GM21737 (cell line): ENCODE results near the gene PCCB.
"Not testable (repeated sequence)": the region's sequence is repeated elsewhere in the genome, so short reads cannot be mapped to it uniquely, and the experiment has no call there.

Source experiments
- ATAC-seq: cut with Tn5 transposase; IDR thresholded peaks from one replicate; pipeline ENCODE4 v1.9.1; 2021; ENCODE audit warnings: mild to moderate bottlenecking, moderate library complexity; ENCODE audit not compliant: unreplicated experiment

PCCB gene

GRCh38 chr3:136261826-136262225, 11.7 kb downstream of the PCCB start:
- no peak for ATAC-seq

DNA sequence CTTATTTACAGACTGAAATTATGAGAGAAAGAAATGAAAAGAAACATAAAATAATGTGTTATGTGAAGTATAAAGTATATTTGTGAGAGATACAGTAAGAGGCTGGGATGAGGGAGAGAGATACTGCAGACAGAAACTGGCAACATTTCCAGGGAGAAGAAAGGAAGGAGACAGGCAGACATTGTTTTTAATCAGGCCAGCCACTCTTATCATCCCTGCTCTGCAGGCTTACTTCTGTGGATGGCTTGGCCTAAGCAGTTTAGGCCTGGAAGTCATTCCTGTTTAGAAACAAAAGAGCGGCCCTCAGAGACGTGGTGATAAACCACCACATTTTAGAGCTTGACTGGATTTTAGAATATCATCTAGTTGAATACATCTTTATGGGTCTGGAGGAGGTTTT, 12.4 kb downstream of the PCCB start:
- ATAC-seq: no peak

DNA sequence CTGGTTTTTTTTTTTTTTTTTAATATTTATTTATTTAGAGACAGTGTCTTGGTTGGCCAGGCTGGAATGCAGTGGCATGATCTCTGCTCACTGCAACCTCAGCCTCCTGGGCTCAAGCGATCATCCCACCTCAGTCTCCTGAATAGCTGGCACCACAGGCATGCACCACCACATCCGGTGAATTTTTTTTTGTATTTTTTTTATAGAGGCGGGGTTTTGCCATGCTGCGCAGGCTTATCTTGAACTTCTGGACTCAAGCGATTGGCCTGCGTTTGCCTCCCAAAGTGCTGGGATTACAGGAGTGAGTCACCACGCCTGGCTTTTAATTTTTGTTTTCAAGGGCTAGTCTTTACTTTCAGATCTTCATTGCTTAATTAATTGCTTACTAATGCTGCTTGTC, 13.1 kb downstream of the PCCB start:
- ATAC-seq: no peak

DNA sequence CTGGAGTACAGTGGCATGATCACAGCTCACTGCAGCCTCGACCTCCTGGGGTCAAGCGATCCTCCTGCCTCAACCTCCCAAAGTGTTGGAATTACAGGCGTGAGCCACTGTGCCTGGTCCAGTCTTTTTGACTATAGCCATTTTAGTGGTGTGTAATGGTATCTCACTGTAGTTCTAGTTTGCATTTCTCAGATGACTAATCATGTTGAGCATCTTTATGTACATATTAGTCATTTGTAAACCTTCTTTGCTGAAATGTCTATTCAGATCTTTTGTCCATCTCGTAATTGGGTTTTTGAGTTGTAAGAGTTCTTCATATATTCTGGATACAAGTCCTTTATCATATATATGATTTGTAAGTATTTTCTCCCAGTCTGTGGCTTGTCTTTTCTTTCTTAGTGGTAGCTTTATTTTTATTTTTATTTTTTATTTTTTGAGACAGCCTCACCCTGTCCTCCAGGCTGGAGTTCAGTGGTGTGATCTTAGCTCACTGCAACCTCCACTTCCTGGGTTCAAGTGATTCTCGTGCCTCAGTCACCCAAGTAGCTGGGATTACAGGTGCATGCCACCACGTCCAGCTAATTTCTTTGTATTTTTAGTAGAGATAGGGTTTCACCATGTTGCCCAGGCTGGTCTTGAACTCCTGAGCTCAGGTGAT, 16.5 kb downstream of the PCCB start:
- ATAC-seq: not testable (repeated sequence)

DNA sequence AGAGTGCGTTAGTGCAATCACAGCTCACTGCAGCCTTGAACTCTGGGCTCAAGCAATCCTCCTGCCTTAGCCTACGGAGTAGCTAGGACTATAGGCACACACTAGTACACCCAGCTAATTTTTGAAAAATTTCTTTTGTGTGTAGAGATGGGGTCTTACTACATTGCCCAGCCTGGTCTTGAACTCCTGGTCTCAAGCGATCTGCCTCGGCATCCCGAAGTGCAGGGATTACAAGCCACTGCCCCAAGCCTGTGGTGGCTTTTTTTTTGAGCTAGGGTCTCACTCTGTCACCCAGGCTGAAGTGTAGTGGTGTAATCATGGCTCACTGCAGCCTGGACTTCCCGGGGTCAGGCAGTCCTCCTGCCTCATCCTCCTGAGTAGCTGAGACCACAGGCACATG, 17.1 kb downstream of the PCCB start:
- no peak for ATAC-seq

GRCh38 chr3:136270179-136270578, 20.0 kb downstream of the PCCB start:
- no peak for ATAC-seq

DNA sequence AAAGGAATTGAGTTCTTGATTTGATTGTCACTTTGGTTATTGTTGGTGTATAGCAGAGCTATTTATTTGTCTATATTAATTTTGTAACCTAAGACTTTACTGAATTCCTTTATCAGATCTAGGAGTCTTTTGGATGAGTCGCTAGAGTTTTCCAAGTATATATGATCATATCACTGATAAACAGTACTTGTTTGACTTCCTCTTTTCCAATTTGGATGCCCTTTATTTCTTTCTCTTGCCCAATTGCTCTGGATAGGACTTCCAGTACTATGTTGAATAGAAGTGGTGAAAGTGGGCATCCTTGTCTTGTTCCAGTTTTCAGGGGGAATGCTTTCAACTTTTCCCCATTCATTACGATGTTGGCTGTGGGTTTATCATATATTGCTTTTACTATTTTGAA, 21.5 kb downstream of the PCCB start:
- ATAC-seq: not testable (repeated sequence)

GRCh38 chr3:136276049-136276755, 26.1 kb downstream of the PCCB start:
- ATAC-seq: no peak

DNA sequence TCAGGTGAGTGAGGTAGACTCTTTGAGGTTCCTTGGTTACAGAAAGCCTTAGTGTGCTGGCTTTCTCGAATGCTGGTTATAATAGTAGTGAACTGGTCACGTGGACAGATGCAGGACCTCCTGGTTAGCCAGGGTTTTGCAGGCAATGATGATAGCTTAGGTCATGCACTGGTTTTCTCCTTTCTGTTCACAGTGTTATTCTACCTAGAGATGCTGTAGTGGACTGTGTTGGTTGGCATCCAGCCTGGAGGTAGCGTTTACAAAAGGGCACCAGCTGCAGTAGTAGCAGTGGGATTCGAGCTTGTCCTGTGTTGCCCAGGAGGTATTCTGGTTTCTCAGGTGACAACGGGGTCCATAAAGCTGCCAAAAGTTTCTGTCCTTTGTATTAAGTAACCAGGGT, 27.0 kb downstream of the PCCB start:
- no peak for ATAC-seq

GRCh38 chr3:136277634-136278033, 27.5 kb downstream of the PCCB start:
- ATAC-seq: no peak

- no peak for ATAC-seq
Measured at GRCh38 chr3:136279092-136279491, 29.0 kb downstream of the PCCB start.

- no peak for ATAC-seq
Measured at GRCh38 chr3:136280961-136281360, 30.8 kb downstream of the PCCB start.

DNA sequence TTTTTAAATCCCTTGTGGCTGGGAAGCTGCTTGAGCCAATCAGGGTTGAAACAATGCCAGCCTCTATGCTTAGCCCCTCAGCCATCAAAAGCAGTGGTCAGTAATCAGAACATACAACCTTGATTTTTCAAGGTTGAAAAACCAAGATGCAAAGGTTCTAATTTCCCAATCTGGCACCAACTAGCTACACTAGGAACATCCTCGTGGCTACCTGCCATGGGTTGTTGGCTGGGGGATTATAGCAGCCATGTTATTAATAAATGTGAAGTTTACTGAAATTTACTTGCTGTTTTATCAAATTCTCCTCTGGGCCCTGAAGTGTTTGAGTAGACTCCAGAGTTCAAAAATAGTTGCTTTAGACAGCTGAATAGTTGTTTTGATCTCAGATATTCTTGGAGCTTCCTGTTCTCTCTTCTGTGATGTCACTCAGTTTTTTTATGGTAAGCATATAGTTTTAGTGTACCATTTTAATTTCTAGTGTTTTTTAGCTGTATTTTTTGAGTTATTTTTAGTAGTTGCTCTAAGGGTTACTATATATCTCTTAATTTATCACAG, 31.9 kb downstream of the PCCB start:
- ATAC-seq: no peak

DNA sequence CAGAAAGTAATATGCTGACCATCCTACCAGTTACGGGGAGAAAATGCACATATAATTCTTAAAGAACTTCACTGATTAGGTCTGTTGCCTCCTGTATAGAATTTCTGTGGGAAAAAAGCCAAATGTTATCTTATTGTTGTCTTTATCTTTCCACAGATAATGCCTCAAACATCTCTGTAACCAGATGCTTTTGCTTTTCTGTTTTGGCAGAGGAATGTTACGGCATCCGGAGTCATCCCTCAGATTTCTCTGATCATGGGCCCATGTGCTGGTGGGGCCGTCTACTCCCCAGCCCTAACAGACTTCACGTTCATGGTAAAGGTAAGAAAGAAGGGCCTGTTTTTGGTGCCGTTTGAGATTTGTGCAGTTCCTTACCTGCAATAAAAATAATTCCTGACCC, 33.5 kb downstream of the PCCB start:
- no peak for ATAC-seq

GRCh38 chr3:136291302-136291701, 41.2 kb downstream of the PCCB start:
- no peak for ATAC-seq

- no peak for ATAC-seq
Measured at GRCh38 chr3:136292500-136292899, 42.4 kb downstream of the PCCB start.

DNA sequence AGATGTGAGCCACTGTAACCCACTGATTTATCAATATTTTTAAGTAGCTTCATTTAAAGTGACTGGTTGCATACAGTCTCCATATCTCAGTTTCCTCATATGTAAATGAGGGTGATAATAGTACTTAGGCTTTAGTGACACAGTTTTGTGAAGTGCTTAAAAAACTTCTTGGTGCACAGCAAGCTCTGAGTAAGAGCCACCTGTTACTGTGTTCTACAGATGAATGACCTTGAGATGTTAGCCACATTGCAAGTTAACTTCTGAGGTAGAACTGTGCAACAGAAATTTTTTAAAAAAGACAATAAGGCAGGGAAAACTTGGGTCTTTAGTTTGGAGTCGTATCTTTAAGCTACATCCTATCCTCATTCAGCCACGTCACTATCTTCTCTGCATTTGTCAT, 43.1 kb downstream of the PCCB start:
- ATAC-seq: no peak

- no peak for ATAC-seq
Measured at GRCh38 chr3:136294176-136294575, 44.0 kb downstream of the PCCB start.

- ATAC-seq: no peak
Measured at GRCh38 chr3:136296960-136297359, 46.8 kb downstream of the PCCB start.

DNA sequence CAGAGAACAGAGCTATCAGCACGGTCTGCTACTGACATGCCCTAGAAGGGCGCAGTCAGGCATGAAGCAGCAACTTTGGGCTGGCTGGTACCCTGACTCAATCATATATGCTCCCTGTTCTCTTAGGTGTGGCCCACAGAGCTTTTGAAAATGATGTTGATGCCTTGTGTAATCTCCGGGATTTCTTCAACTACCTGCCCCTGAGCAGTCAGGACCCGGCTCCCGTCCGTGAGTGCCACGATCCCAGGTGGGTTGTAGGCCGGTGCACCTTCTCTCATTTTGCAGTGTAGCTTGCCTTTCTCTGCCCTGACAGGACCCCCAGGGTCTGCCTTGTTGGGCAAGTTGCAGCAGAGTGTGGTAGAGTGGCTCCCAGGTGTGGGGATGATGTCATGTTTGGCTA, 47.7 kb downstream of the PCCB start:
- no peak for ATAC-seq

DNA sequence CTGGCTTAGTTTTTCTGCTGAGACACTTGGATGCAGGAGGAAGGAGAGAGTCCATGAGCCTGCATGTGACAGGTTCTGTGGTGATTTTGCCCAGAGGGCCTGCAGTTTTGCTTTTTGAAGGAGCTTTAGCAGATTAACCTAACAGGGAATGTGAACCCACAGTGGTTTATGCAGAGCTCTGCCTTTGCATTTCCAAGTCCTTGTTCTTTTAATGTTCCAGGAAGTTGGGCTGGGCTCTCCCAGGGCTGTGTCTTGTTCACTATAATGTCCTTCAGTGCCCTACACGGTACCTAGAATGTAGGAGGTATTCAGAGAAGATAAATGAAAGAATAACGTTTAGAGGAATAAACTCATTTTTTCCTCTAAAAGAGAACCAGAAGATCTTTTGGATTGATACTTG, 50.3 kb downstream of the PCCB start:
- no peak for ATAC-seq

- ATAC-seq: no peak
Measured at GRCh38 chr3:136305879-136306278, 55.7 kb downstream of the PCCB start.
